Fibroblast of mammary gland (primary cell): Measurements from ENCODE around the gene PROX2.

ENCODE experiments used
- DNase-seq: peaks from one replicate; pipeline ENCODE4 v3.0.0-alpha.2; 2010; ENCODE audit warnings: low read depth
- H3K4me3 ChIP-seq: 2 replicates; pipeline ENCODE4 v1.5.1; 2011; ENCODE audit warnings: low read depth, mild to moderate bottlenecking, low read length, moderate library complexity; ENCODE audit not compliant: control insufficient read depth
- CTCF ChIP-seq: conservative IDR thresholded peaks from 2 replicates; pipeline ENCODE4 v1.5.1; 2011; ENCODE audit warnings: low read depth, low read length, inconsistent platforms; ENCODE audit not compliant: control insufficient read depth, insufficient read depth

PROX2 gene

GRCh38 chr14:74905595-74906142 is 29.7 kb upstream of the PROX2 start:
- TF ChIP-seq CTCF = peak; percentile 92
- H3K4me3 ChIP-seq = no peak overlapping the region
- DNase-seq = peak; percentile 52

DNA sequence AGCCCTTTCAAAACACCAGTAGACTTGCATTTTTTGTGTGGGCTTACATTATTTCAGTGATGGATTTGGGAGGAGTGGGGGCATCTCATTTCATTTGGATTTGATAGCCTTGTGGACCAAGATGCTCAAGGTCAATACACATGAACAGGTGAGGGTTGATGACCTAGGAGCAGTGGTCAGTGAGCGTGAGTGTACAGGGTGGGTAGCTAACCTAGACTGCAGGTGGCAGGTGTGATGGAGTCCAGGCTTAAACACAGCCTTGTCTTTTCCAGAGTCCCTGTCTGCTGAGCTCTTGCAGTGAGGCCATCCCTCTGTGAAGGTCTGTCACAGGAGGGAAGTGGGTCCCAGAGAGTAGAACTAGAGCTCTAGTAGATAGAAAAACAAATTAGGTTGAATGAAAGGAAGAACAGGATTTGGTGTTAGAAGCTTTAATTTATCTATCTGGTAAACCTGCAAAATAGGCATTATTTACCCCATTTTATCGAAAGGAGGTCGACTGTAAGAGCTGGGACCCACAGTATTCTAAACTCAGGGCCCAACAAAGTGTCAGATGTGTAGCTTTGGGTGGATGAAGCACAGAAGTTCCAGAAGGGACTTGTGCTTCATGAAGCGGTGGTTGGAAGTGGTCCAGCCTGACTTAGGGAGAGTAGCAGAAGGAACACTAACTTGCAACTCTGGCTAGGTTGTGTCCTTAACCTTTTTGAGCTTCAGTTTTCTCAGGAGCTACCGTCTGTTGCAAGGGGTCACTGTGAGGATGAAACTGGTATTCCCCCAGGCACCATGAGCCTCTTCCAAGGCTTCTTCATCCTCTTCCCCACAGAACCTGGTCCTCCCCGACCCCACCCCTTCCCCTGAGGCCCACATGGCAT is 28.9 kb upstream of the PROX2 start:
- TF ChIP-seq CTCF = no peak
- DNase-seq = peak; percentile 18
- no peak overlapping the region for H3K4me3 ChIP-seq

- H3K4me3 ChIP-seq = no peak overlapping the region
- TF ChIP-seq CTCF = no peak
- no peak for DNase-seq
Measured at GRCh38 chr14:74902941-74903705, 27.2 kb upstream of the PROX2 start.

- DNase-seq = no peak
- no peak for TF ChIP-seq CTCF
Measured at GRCh38 chr14:74898694-74899093, 22.7 kb upstream of the PROX2 start.

DNA sequence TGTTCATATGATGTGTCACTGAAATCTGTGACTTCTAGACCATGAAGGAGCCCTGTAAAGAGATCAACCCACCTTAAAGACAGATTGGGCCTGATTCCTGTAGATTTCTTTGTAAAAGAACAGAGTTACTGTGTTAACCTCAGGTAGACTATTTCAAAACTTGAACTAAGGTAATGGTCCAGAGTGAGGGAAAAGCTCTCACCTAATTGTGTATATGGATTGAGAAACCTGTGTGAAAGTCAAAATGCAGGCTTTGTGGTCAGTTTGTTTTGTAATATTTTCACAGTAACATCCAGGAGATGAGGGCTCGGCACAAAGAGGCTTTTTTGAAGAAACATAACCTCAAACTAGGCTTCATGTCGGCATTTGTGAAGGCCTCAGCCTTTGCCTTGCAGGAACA is 22.1 kb upstream of the PROX2 start:
- H3K4me3 ChIP-seq = no peak overlapping the region
- no peak for DNase-seq
- TF ChIP-seq CTCF = no peak

More at GRCh38 chr14:74898694-74899093, 22.7 kb upstream of the PROX2 start:
- no peak overlapping the region for H3K4me3 ChIP-seq

DNA sequence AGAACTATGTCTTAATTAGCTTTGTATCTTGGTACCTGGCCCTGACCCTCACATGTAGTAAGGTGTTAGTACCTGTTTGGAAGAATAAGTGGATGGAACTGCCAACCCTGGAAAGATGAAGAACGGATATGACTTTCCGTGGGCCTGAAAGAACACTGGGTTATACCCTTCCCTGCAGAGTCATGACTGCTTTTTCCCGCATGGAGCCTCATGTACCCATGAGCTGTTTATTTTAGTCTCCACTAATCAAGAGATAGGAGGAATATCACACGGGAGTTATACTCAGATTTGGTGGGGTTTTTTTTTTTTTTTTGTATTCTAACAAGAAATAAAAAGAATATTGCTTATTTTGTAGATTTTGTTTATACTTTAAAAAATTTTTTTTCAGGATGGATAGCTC is 21.7 kb upstream of the PROX2 start:
- no peak for TF ChIP-seq CTCF
- no peak for DNase-seq
- no peak overlapping the region for H3K4me3 ChIP-seq
